Adipocyte (in vitro differentiated cells): ENCODE measurements around the gene TUT1.

Source experiments
- DNase-seq: peaks from one replicate; pipeline ENCODE4 v3.0.0-alpha.2; 2015; ENCODE audit warnings: low read depth
- H3K27me3 ChIP-seq: replicated peaks from 2 replicates; pipeline ENCODE4 v1.7.0; 2013; ENCODE audit warnings: mild to moderate bottlenecking, low read length, moderate library complexity; ENCODE audit not compliant: control insufficient read depth, insufficient read depth
- H3K36me3 ChIP-seq: 2 replicates; pipeline ENCODE4 v1.7.0; 2013; ENCODE audit warnings: low read length, mild to moderate bottlenecking, moderate library complexity; ENCODE audit not compliant: control insufficient read depth, insufficient read depth, severe bottlenecking
- H3K4me1 ChIP-seq: 2 replicates; pipeline ENCODE4 v1.7.0; 2013; ENCODE audit warnings: mild to moderate bottlenecking, low read length, moderate library complexity; ENCODE audit not compliant: control insufficient read depth, insufficient read depth
- H3K4me3 ChIP-seq: 2 replicates; pipeline ENCODE4 v1.7.0; 2013; ENCODE audit warnings: mild to moderate bottlenecking, low read length, moderate library complexity
- H3K9ac ChIP-seq: 2 replicates; pipeline ENCODE4 v1.7.0; 2013; ENCODE audit warnings: mild to moderate bottlenecking, low read length, moderate library complexity
- H3K9me3 ChIP-seq: 2 replicates; pipeline ENCODE4 v1.7.0; 2013; ENCODE audit warnings: mild to moderate bottlenecking, low read length, moderate library complexity; ENCODE audit not compliant: control insufficient read depth

The TUT1 gene

DNA sequence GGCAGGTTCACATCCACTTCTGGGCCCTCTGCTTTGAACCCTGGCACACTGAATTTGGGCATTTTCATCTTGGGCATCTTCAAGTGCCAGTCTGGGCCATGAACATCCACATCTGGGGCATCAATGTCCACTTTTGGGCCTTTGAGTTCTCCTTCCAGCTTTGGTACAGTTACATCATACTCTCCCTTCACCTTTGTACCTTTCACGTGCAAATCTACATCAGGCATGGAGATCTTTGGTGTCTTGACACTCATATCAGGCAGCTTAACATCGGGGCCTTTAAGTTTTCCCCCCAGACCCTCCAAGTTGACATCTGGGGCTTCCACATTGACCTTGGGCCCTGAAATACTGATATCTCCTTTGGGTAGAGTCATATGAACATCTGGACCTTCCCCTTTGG is 59.2 kb downstream of the TUT1 start:
- no peak for DNase-seq
- peaks cover 90% of the 10 kb centered on the region for H3K36me3 ChIP-seq
- H3K4me1 ChIP-seq = peaks cover 14% of the 10 kb centered on the region
- H3K9ac ChIP-seq = no peak overlapping the region
- no peak overlapping the region for H3K4me3 ChIP-seq
- no peaks in the 10 kb centered on the region for H3K27me3 ChIP-seq
- H3K9me3 ChIP-seq = no peaks in the 10 kb centered on the region
